CD4-positive, alpha-beta T cell treated with Interleukin-4 for 4 hours (primary cell): ENCODE measurements around the gene CACNG6.
"Not testable (repeated sequence)": the region's sequence is repeated elsewhere in the genome, so short reads cannot be mapped to it uniquely, and the experiment has no call there.

Experiments used
- DNase-seq: peaks from one replicate; pipeline ENCODE4 v3.0.0-alpha.2; 2020

Gene CACNG6

DNA sequence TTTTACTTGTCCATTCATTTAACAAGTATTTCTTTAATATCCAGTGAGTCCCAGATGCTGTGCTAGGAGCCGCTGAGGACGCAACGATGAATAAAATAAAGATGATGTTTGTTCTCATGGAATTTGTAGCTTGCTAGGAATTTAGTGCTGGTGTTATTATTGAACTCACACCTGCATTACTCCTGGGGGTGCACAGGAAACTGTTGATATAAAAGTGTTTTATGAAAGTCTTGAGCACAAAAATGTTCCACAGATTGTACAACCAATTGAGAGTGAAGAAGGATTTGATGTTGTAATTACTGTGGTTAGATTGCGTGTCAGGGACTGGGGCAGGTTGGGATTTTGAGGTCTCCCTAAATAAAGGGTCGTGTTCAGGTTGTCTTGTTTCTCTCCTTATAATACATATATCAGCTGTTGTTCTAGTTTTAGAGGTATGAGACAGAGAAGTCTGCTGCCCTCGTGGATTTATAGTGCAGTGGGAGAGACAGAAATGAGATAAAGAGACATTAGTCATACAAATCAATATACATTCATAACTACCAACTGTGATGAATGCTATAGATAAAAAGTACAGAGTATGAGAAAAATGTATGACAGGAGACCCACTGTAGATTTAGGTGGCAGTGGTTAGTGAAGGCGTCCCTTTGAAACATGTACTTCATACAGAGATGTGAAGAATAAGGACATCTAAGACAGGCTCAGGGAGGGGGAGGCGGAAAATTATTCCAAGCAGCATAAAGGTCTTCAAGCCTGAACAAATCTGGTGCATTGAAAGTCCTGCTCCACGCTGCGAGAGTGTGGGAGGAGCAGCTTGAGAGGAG is 11.3 kb downstream of the CACNG6 start:
- no peak for DNase-seq

DNA sequence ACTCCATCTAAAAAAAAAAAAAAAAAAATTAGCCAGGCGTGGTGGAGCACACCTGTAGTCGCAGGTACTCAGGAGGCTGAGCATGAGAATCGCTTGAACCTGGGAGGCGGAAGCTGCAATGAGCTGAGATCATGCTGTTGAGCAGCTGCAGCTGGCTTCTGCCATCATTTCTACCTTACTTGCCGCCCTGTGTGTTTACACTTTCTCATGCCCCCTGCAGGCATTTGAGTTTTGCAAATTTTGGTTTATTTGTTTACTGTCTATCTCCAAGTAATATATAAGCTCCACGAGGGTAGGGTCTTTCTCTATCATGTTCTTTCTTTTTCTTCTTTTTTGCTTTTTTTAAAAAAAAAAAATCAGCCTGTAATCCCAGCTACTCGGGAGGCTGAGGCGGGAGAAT is 18.0 kb downstream of the CACNG6 start:
- no peak for DNase-seq

- no peak for DNase-seq
Measured at GRCh38 chr19:54010474-54010873, 19.0 kb downstream of the CACNG6 start.

- DNase-seq, result no peak
Measured at GRCh38 chr19:54011507-54012211, 20.2 kb downstream of the CACNG6 start.

- DNase-seq, result no peak
Measured at GRCh38 chr19:54013866-54014265, 22.4 kb downstream of the CACNG6 start.

DNA sequence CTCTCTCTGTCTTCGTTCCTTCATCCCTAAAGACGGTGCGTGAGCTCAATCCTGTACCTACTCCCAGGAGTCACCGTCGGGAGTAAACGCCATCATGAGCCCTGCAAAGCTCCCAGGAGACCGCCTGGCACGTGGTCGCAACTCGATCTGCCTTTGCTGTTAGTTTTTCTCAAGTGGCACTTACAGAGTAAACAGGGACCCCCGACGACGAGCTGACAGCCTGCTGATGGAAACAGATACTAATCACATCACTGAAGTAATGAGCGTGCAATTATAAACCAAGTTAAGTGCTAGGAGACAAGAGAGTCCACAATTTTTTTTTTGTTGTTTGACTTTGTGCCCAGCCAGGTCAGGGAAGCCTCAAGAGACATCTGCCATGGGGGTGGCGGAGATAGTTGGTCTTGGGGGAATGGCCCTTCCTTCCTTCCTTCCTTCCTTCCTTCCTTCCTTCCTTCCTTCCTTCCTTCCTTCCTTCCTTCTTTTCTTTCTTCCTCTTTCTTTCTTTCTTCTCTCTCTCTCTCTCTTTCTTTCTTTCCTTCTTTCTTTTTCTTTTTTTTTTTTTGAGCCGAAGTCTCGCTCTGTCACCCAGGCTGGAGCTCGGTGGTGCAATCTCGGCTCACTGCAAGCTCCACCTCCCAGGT is 23.6 kb downstream of the CACNG6 start:
- no peak for DNase-seq

DNA sequence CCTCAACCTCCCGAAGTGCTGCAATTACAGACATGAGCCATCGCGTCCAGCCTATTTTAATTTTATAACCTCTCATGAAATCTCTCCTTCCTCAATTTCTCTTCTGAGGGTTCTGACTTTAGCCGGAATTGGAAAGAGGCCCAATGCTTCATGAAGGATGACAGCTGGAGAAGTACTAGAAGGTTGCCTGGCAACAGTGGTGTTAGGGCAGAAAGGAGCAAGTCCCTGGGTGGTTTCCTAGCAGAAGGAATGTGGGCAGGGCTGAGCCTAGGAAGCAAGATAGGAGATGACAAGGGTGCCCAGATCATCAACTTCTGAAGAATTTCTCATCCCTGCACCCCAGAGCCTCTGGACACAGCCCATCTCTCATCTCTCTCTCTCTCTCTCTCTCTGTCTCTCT is 25.8 kb downstream of the CACNG6 start:
- no peak for DNase-seq

- no peak for DNase-seq
Measured at GRCh38 chr19:54021363-54021762, 29.9 kb downstream of the CACNG6 start.

DNA sequence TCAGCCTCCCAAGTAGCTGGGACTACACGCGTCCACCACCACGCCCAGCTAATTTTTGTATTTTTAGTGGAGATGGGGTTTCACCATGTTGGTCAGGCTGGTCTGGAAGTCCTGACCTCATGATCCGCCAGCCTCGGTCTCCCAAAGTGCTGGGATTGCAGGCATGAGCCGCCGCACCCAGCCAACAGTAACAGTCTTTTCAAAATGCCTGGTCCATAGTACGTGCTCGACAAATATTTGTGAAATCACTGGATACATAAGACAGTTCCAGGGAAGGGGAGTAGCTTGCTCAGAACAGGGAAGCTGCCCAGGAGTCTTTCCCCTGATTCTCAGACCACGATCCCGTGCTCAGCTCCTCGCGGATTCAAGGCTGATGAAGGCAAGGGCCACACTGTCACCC is 30.5 kb downstream of the CACNG6 start:
- DNase-seq, result no peak

- no peak for DNase-seq
Measured at GRCh38 chr19:54023191-54023590, 31.8 kb downstream of the CACNG6 start.

DNA sequence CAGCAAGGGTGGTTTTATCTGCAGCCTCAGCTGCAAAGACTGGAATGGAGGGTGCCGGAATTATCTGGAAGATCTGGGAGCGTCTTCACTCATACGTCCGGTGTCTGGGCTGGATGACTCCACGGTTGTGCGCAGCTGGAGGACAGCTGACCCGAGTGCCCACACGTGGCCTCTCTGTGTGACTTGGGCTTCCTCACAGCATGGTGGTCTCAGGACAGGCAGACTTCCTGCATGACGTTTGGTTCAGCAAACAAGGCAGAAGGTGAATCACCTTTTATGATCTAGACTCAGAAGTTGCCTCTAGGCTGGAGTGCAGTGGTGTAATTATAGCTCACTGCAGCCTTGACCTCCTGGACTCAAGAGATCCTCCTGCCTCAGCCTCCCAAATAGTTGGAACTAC is 33.2 kb downstream of the CACNG6 start:
- DNase-seq, result no peak

- DNase-seq, result no peak
Measured at GRCh38 chr19:54026656-54027055, 35.2 kb downstream of the CACNG6 start.

DNA sequence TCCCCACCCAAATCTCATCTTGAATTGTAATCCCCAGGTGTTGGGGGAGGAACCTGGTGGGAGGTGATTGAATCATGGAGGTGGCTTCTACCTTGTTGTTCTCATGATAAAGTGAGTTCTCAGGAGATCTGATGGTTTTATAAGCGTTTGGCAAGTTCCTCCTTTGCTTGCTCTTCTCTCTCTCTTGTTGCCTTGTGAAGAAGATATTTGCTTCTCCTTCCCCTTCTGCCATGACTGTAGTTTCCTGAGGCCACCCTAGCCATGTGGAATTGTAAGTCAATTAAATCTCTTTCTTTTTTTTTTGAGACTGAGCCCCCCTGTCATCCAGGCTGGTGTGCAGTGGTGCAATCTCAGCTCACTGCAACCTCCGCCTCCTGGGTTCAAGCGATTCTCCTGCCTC is 37.9 kb downstream of the CACNG6 start:
- DNase-seq, result no peak

GRCh38 chr19:54029930-54030490 is 38.6 kb downstream of the CACNG6 start:
- DNase-seq, result peak; percentile 48

GRCh38 chr19:54030895-54031586 is 39.6 kb downstream of the CACNG6 start:
- no peak for DNase-seq

DNA sequence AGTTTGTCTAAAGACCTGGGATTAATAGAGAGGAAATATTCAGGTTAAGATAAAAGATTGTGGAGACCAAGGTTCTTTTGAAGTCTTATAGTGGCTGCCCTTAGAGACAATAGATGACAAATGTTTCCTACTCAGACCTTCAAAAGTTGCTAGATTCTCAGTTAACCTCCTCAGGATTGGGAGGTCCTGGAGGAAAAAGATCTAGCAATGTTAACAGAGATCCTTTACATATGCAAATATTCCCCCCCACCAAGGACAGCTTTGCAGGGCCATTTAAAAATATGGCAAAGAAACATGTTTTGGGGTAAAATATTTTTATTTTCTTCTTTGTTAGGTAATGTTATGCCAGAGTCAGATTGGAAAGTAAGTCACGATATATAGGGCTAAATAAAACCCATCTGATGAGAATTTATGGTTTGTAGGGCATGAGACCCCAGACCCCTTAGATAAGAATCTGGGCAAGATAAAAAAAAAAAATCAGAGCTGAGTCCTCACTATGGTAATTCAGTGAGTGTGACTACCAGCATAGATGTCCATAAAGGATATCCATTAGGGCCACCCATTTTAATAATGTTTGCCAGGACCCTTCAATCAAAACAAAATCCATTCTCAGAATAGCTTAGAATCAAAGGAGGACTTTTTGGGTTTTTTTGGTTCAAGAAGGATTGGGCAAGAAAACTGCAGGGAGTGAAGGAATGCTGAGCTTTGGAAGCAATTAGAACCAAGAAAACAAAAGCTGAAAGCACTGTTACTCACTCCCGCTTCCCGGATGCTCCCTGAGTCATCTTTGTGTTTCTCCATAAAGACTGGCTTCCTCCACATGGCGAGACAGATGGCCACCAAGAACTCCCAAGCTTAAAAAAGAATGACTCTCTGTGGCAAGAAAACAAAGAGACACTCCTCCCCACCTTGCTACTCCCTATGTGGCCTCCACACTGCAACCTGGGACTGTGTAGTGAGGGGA is 44.1 kb downstream of the CACNG6 start:
- no peak for DNase-seq

- DNase-seq, result not testable (repeated sequence)
Measured at GRCh38 chr19:54036542-54036941, 45.1 kb downstream of the CACNG6 start.

GRCh38 chr19:54040003-54040402 is 48.6 kb downstream of the CACNG6 start:
- no peak for DNase-seq

DNA sequence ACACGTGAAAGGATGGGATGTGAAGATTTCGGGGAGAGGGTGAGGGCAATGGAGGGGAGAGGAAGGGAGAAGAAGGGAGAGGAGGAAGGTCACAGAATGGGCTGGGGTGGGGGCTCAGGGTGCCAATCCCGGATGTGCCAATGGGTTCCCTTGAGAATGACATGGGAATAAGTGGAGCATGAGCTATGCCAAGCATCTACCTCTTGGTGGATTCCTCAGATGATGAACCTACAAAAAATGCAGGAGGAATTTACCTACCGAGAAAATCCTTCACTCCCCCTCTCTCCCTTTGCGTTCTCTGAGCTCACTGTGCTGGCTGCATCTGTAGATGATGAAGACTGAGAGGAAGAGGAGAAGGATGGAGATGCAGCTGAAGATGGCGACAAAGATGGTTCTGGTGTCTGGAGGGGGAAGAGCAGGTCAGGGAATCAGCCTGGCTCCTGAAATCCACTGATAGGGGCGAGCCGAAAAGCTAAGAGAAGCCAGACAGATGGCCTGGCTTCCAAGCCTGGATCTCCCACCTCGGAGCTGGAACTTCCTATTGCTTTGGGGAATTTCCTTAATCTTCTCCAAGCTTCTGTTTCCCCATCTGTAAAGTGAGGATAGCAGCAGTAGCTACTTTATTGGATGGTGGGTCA is 50.7 kb downstream of the CACNG6 start:
- no peak for DNase-seq

GRCh38 chr19:54042989-54043388 is 51.6 kb downstream of the CACNG6 start:
- DNase-seq, result no peak

DNA sequence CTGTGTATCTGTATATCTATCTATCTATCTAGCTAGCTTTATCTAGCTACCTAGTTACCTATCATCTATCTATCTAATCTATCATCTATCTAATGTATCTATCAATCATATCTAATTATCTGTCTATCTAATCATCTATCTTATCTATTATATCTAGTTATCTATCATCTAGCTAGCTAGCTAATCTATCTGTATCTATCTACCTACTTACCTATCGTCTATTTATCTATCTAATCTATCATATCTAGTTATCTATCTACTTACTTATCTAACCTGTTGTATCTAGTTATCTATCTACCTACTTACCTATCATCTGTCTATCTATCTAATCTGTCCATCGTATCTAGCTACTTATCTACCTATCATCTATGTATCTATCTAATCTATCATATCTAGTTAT is 54.3 kb downstream of the CACNG6 start:
- DNase-seq, result no peak
